Thoracic aorta endothelial cell (primary cell): ENCODE measurements around the gene RBSN. TPM values are rescaled to one million over a fixed set of nuclear protein-coding genes. Genes with fewer than 3 reads are reported as not detected.

Source experiments
- total RNA-seq: library from RNA; depleted of rRNA; stranded (reverse); fragments of >200 nt; gene quantifications from 2 replicates; pipeline ENCODE4 v1.2.3, GENCODE V29; 2012

RBSN gene
- 24.5 and 26.1 TPM in 2 replicates for total RNA-seq

GRCh38 chr3:15098503-15099363, at the start of gene RBSN:
RBSN (minus strand) TSS chr3:15099148; CDS start chr3:15096120, 3,028 bp downstream.

GRCh38 chr3:15064835-15065549, 34.0 kb downstream of the RBSN start, which contains the start of gene MRPS25:
MRPS25 (minus strand) TSS chr3:15065315; CDS start chr3:15065194, 121 bp downstream.

Other genes with a start within 250 kb of the RBSN start
- 45.6 and 50.5 TPM in 2 replicates for gene NR2C2, start 151.6 kb downstream of the RBSN start, total RNA-seq
- 21.9 and 26.7 TPM in 2 replicates for gene MRPS25, start 33.8 kb downstream of the RBSN start, total RNA-seq
- gene CAPN7, start 107.1 kb upstream of the RBSN start, total RNA-seq = 41.2 and 52.9 TPM in 2 replicates
- 88.2 and 112 TPM in 2 replicates for gene SH3BP5, start 233.4 kb upstream of the RBSN start, total RNA-seq